HG02623 (cell line): ENCODE data around the gene SEMA5A.
"Not testable (repeated sequence)": the region's sequence is repeated elsewhere in the genome, so short reads cannot be mapped to it uniquely, and the experiment has no call there.

Source experiments
- ATAC-seq: cut with Tn5 transposase; IDR thresholded peaks from one replicate; pipeline ENCODE4 v1.9.1; 2021; ENCODE audit warnings: moderate library complexity; ENCODE audit not compliant: unreplicated experiment

The SEMA5A gene

DNA sequence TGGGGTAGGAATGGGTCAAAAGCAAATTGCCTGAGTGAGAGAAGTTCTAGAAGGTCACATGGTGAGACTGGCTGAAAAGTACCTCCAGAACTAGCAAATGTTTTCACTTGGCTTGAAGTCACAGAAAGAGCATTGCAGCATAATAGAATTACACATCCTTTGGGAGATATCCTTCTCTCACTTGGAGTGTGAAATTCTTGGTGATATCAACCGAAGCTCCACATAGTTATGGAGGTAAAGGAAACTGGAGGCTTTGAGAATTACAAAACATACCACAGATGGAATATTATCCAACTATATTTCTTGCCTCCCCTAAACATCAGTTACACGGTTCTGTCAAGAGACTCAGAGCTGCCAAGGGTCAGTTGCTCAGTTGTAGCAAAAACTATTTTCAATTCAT, 182.4 kb downstream of the SEMA5A start:
- ATAC-seq = peak; percentile 8

- ATAC-seq = peak; percentile 44
Measured at GRCh38 chr5:9363026-9363425, 182.8 kb downstream of the SEMA5A start.

GRCh38 chr5:9362600-9362999, 183.3 kb downstream of the SEMA5A start:
- ATAC-seq = peak; percentile 58

DNA sequence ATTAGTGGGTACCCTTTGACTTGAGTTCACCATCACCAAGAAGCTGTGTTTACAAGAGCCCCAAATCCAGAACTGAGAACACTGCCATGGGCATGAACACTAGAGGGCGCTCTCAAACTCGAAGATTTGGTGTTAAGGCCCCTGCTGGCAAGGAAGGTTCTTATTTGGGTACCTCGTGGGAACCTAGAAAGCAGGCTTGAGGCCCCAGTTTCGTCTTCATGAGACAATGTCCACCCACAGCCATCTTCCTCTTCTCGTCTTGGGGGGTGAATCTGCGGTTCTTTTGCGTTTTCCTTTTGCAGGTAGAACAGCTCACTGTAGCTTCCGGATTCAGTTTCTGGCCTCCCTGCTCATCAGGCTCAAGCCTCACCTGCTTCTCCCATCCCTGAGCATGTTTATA, 184.0 kb downstream of the SEMA5A start:
- ATAC-seq = peak; percentile 54

DNA sequence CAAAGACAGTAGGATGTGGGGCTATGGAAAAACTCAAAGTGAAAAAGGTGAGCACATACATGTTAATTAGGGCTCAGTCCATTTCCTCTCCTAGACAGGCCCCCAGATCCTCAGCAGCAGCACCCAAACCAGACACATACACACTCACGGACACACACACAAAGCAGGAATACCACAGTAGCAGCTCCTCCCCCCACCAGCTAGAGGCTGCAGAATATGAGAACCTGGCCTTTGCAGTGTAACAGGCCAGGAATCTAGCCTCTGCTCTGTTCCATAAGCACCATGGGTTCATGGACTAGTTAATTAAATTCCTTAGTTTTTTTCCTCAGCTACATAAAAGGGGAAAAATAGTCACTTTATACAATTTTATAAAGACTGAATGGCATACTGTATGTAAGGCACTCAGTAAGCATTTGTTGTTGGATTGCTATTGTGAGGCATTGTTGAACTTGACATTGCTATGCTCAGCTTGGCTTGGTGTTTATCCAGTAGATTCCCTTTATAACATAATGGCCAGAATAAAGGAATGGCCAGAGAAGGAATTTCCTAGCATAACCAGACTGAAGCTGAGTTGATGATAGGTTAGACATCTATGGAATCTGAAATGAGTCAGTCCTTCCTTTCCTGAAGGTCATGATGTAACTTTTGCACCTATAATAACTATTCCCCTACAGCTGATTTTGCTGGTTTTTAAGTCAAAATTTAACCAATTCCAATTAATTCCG, 186.8 kb downstream of the SEMA5A start:
- ATAC-seq = no peak

GRCh38 chr5:9356351-9356825, 189.5 kb downstream of the SEMA5A start:
- no peak for ATAC-seq

GRCh38 chr5:9354336-9355081, 191.4 kb downstream of the SEMA5A start:
- ATAC-seq = no peak

DNA sequence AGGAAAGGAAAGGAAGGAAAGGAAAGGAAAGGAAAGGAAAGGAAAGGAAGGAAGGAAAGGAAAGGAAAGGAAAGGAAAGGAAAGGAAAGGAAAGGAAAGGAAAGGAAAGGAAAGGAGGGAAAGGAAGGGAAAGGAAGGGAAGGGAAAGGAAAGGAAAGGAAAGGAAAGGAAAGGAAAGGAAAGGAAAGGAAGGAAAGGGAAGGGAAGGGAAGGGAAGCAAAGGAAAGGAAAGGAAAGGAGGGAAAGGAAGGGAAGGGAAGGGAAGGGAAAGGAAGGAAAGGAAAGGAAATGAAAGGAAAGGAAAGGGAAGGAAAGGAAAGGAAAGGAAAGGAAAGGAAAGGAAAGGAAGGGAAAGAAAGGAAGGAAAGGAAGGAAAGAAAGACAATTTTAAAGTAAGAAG, 192.8 kb downstream of the SEMA5A start:
- ATAC-seq = not testable (repeated sequence)

GRCh38 chr5:9351546-9351945, 194.3 kb downstream of the SEMA5A start:
- no peak for ATAC-seq

GRCh38 chr5:9350301-9350797, 195.5 kb downstream of the SEMA5A start:
- no peak for ATAC-seq

DNA sequence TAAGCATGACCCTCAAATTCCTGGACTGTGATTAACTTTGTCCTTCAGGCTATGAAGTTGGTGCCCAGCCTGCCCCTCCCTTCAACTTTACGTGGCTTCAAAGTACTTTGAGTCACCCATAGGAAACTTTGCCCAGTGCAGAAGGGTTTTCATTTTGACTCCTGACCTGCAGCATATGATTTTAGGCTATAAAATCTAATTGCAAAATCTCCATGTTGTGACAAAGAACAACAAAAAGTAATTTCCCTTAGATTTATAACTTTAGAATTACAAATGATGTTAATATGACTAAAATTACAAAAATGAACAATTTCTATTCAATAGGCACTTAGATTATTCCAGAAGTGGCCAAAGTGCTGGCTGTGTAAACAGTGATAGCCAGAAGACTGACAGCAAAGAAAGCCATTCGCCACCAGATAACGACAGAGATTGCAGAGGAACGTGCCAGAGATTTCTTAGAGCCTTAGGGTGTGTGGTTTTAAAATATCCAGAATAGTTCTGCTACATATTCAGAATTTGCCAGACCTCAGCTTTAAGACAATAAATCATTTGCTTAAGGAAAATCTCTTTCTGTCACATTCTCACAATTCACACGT, 197.4 kb downstream of the SEMA5A start:
- ATAC-seq = no peak

DNA sequence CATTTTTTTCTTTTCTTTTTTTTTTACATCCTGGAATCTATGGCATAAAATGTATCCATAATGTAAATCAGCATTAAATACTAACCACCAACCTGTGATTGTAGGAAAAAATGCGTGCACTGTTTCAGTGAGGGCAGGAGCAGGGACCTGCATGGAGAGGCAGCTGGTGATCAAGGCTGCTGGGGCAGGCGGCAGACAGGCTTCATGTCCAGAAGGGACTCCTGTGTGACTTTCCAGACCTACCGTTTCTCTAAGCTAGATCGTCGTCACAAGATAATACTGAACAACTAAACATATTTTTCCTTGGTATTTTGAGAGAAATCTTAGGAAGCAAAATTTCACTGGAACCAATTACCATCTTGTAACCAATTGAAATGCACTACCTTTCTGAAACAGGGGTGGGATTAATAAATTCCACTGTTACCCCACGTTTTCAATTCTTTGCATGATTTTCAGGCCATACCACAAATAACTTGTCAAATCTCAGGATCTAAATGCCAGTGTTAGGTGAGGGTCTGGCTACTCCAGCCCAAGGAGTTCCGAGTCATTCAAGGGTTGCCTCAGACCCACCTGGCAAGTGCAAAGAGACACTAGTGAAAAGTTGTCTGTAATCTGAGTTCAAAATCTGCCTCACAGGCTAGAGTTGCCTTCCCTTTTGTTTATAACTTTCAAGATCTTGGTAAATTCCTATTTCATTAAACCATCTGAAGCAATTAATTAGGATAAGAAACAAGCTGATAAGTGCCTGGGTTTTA, 198.2 kb downstream of the SEMA5A start:
- no peak for ATAC-seq

- no peak for ATAC-seq
Measured at GRCh38 chr5:9347032-9347431, 198.8 kb downstream of the SEMA5A start.

DNA sequence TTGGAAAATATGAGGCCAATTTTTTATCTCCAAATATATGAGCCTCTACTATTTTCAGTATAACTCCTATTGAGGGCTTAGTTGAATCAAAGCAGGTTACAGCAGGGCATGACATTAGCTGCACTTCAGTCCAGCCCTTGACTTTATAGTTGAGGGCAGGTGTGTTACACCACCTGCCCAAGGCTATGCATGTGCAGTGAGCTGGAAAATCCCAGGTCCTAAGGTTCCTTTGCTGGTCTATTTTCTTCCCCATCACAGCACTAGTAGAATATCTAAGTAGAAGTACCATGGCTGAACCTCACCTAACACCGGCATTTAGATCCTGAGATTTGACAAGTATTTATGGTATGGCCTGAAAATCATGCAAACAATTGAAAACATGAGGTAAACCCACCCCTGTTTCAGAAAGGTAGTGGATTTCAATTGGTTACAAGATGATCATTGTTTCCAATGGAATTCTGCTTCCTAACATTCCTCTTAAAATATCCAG, 201.1 kb downstream of the SEMA5A start:
- ATAC-seq = no peak

GRCh38 chr5:9343146-9343850, 202.6 kb downstream of the SEMA5A start:
- no peak for ATAC-seq

DNA sequence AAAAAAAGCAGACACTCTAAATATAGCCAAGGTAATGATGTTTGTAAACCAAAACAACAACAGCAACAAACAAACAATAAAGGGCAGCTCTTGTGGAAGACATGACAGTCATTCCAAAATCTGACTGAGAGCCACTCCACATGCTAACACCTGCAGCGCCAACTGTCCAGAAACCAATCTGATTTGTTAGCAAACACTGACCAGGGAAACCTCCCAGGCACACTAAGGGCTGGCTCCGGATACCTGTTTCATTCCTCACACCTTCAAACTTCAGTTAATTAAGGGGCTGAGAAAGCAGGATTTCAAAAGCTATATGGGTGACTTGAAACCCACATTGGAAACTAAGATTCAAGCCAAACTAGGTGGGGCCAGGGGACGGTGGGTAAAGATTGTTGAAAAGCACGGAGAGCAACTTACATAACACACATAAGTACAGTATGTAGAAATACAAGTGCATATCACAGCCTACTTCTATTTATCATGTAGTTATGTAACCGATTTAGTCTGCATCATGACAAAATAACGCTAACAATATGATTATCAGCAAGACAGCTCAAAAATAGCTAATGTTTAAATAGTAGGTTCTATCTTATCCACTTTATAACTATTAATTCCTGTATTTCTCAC, 203.6 kb downstream of the SEMA5A start:
- ATAC-seq = no peak

GRCh38 chr5:9340085-9340484, 205.8 kb downstream of the SEMA5A start:
- no peak for ATAC-seq

DNA sequence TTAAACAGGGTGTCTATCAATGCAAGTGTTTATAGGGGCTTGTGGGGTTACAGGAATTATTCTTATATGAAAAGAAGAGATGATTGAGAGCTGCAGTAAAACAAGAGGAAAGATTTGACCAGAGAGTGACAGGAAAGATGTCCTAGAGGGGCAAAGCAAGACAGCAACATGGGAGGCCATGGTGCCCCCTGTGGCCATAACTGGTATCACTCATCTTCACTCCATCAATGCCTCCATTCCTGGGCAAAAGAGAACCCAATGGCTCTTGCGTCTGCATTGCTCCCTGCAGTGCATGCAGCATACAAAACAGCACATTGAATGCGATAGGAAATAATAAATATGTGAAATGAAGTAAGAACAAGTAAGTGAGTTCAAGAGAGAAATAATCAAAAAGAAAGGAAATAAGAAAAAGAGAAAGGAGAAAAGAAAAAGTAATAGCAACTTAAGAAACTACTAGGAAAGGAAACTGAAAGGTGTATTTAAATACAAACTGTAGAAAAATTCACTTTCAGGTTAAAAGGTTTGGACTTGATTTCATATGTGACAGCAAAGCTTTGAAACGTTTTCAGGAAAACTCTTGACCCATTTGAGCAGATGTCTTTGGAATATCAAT, 206.6 kb downstream of the SEMA5A start:
- ATAC-seq = peak; percentile 48

- ATAC-seq = no peak
Measured at GRCh38 chr5:9338796-9339195, 207.1 kb downstream of the SEMA5A start.
